UCSD-AML1 (cell line): ENCODE data around the gene LAMA1.

Source experiments
- DNase-seq: peaks from one replicate; lab custom pipeline; 2025; ENCODE audit not compliant: unreplicated experiment; lab: John Stamatoyannopoulos, UW

Gene LAMA1

DNA sequence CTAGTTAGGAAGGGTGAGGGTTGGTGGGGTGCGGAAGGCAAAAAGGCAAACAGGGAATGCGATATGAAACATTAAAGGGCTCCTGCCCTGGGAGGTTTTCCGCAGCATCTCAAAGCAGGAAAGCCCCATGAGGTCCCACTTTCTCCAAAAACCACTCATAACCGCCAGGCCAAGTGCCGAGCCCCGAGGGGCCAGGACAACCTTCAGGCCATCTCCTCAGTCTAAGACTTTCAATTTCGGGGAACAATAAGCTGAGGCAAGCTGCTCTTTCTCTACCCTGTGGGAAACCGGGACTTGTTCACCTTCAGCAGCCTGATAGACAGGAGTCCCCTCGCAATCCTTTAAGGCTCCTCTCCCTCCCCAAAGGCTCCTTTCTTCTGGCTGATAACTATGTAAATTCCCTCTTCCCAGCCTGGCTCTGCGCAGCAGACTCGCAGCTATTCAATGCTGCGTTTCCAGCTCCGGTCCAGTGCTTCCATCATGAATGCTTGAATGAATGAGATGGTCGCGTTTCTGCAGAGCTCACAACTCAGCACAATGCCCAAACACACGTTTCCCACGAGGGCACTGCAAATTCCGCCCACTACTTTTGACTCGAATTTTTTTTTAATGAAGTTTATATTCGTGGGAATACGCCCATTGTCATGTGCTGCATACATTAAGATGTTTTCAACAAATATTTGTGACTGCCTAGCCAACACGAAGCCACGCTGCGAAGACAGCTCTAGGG, 1.4 kb downstream of the LAMA1 start:
- no peak for DNase-seq

DNA sequence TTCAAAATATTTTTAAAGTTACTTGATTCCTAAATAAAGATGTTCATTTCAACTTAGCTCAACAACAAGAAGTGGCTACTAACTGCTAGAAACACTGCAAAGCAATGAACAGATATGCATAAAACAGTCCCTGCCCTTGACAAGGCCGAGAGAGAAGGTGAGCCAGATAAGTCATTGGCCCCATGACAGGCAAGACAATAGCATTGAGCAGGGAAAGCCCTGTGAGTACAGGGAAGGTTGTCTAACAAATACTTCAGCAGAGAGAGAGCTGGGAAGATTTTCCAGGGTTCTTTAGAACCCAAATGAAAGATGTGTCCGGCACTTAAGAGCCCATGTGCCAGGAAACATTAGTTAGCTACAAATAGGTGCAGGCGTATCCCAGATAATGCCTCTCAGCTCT, 4.7 kb downstream of the LAMA1 start:
- no peak for DNase-seq

DNA sequence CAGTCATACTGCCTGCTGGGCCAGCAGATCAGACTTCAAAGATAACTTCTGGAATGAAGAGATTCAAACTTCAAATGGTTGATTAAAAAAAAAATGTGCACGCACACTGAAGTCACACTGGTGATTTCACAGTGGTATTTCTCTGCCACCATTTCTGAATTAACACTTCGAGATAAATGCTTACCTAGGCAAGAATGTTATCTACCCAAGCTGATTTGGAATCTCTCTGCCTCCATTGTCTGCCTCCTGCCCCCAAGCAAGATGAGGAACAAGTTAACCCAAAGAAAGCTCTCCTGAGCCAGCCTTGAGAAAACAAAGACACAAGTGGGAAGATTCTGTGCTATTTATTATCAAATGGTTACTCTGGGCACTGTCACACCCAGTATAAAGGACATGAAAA, 6.5 kb downstream of the LAMA1 start:
- DNase-seq: no peak

DNA sequence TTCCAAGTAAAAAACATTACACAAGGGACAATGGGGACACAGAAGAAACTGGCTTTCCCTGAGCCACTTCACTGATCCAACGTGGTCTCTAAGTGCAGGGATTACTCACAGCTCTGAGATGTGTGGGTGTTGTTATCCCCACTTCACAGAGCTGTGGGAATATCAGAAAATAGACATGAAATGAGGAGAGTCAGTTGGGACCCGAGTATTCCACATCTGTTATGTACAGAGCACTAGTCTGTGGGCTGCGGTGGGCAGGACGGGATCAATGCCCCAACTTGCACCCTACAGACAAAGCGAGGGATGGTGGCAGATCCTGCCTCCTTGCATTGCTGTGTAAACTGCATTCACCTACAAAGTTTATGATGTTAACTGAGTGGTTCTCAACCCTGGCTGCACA, 11.7 kb downstream of the LAMA1 start:
- no peak for DNase-seq

DNA sequence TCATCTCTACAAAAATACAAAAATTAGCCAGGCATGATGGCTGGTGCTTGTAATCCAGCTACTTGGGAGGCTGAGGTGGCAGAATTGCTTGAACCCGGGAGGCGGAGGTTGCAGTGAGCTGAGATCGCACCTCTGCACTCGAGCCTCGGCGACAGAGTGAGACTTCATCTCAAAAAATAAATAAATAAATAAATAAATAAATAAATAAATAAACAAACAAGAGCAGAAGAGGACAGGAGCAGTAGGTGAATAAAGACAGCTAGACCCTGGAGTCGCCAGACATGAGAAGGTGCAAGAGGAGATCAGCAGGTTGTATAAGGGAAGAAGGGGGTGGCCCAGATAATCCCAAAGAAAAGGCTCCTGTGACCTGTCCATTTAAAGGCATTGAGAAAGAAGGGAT, 12.3 kb downstream of the LAMA1 start:
- no peak for DNase-seq

DNA sequence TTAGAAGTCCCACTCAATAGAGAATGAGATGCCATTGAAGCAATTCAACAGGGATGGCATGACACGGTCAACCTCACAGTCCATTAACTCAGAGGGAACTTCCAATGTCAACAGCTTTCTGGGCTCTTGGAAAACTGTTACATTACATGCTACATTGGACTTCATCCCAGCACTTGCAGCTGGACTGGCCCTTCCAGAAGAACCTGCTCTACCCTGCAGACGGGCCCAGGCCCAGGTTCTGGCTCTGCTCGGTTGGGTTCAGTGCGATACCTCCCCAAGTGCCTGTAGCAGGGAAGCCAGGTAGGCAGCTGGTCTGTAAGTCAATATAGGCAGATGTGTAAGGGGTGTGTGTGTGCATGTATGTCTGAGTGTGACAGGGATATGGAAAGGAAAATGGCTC, 12.9 kb downstream of the LAMA1 start:
- DNase-seq: no peak

DNA sequence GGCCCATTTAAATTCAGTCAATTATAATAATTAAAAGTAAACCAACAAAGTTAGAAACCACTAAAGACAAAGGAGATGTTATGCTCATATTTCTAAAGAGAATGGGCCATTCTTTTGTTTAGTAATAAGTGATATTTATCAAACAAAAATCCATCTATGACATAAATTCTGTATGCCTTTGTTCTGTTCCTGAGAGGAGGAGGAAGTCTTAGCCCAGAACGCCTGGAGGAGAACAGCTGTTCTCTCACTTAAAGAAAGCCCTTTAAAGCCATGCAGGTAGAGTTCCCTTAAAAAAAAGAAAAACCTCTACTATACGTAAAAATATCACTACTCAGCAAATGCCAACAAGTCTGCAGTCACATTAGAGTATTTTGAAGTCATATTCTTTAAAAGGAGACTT, 15.5 kb downstream of the LAMA1 start:
- DNase-seq: no peak

DNA sequence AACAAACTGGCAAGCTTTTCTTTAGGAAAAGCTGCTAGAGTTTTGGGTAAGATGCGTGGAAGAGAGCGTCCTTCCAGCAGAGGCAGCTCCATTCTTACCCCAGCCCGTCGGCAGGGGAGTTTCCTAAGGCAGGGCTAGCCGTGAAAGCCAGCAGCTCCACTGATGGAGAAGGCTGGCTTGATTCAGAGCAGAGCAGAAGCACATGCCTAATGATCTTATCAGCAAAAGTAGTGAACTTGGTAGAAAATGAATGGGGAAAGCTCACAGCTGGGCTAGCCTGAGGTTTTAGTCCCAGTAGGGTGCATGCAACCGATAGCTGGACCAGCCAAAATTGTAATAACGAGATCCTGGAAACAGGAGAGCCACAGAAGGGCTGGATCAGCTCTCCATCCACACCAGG, 20.8 kb downstream of the LAMA1 start:
- DNase-seq: no peak

DNA sequence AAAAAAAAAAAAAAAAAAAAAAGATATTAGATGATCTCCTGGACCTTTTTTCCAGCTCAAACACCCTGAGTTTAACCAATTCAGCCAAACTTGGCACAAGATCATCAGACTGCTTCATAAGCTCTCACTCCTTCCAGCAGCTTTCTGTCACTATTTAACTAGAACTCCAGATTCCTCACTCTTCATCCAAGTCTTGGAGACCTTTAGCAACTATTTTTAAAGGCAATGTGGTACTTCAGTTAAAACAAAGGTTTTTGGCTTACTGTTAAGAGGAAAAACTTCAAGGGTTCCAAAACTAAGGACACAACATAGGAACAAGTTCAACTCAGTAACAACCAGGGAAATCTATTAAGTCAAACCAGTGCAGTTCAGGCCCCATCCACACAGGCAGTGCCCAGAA, 23.2 kb downstream of the LAMA1 start:
- DNase-seq: no peak

DNA sequence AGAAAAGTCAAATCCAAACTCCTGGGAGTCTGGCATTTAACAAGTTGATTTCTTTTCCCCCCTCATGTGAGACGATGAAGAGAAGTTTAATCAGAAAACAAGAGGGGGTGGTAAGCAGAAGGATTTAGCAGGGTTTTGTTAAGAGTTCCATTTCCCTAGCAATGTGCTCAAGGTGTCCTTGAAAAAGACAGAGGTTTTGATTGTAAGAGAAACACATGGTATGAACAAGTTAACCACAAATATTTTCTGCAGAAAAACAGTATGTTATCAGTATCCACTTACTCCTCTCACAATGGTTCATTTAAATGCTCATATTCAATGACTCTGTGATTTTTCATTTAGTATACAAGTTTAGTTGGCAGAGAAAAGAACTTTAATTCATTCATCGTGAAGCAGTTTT, 26.8 kb downstream of the LAMA1 start:
- no peak for DNase-seq

DNA sequence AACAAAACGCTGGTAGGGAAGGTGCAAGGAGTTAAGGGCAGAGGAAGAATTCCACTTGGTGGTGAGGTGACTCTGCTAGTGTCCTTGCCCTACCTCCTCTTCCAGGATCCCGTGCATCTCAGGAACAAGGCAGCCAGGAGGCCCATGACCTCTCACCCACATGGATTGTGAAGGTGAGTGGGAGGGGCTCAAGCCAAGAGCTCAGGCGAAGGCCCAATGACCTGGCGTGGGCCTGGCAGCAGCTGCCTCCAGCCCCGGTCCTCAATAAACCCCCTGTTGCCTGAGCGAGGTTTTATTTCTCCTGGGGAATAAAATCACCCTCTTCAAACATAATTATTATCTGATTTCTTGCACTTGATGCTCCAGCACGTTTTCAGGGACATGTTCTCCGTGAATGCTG, 28.2 kb downstream of the LAMA1 start:
- no peak for DNase-seq

DNA sequence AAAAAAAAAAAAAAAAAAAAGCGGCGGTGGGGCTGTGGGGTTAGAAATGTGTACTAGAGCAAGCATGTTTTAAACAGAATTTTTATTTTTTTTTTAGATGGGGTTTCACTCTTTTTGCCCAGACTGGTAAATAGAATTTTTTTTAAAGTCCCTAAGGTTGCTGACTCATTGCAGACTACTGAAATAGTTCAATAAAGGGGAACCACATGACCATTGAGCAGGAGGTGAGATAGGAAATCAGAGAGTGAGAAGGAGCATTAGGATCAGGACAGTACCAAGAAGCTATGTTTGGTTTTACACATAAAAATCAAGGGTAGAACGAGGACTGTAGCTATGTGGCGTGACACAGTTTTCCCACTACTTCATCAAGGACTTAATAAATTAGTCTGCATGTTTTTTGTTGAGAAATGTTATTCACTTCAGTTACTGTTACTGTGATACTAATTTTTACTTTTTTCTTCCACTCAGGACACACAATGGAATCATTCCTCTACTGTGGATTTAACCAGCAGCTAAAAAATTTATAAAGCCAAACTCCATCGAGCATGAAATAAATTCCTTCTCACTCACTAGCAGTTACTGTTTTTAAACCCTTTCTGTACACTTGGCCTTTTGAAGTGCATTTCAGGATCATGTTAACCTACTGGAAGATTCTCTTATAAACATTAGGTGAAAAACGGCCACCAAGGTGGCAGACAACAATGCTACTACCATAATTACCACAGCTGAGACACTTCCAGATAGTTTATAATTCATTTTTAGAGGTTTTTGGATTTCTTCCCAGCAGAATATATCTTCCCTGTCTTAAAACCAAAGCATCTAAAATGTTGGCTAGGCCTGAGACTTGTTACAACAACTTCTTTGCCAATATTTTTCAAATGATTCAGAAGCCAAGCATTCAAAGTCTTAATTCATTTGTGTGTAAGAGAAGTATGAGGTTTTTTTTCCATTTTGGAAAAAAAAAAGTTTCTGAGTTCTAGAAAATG, 33.2 kb downstream of the LAMA1 start:
- no peak for DNase-seq

DNA sequence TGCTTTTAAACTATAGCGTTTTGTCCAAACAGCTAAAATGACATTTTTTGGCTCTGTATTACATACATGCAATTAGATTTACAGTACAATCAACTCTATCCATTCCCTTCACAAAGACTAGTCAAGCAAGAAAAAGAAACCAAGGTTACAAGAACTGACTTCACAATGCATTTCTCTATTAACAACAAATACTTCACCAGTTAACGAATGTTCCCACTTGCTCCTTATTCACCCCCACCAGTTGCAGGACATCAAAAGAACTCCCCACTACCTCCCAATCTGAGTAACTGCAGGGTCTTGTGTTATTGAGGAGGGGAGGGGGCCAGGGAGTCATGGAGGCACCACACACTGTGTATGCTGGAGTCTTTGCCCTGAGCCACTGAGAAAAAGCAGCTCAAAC, 34.9 kb downstream of the LAMA1 start:
- no peak for DNase-seq

DNA sequence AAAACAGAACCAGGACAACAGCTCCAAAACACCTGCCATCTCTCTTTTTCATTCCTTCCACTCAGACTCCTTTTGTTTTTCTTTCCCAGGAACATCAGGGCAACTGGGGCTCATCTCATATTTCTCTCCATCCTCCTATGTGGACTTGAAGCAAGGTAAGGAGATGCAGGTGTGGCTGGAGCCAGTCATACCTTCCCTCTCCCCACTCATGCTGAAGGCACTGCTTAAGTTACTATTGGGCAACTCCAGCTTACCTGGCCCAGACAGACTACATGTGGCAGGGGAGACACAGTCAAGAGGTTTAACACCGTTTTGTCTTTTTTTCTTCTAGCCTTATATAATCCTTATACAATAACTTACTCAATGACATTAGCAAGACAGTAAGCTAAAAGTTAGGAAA, 38.4 kb downstream of the LAMA1 start:
- DNase-seq: no peak

DNA sequence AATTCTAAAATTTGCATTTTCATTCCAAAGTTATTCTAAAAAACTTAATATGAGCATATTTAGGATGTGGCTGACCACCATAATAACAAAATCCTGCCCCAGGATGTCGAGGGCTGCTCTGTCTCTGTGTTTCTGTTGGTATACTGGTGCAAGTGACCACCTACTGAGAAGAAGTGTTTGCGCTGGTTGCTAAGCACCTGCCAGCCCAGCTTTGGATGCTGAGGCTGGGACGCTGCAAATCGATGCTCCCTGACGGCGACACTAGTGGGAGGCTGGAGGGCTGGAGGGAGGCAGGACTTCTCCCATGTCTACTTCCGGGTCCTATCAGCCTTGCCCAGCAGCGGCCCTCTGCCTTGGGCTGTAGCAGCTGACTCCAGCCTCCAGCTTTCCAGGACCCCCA, 45.0 kb downstream of the LAMA1 start:
- no peak for DNase-seq

DNA sequence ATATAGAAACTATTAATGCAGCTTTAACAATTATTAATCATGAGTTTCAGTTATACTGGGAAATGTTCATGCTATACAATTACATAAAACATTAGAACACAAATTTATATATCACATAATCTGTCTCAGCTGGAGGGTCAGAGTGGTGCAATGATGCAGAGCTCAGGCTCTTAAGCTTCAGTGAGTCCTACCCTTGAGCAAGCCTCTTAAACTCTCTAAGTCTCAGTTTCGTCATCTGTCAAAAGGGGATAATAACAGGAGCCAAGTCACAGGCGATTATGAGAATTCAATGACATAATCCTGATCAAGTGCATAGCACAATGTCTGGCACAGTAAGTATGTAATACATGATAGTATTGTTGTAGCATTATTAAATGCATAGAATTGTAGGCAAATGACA, 46.0 kb downstream of the LAMA1 start:
- DNase-seq: no peak

DNA sequence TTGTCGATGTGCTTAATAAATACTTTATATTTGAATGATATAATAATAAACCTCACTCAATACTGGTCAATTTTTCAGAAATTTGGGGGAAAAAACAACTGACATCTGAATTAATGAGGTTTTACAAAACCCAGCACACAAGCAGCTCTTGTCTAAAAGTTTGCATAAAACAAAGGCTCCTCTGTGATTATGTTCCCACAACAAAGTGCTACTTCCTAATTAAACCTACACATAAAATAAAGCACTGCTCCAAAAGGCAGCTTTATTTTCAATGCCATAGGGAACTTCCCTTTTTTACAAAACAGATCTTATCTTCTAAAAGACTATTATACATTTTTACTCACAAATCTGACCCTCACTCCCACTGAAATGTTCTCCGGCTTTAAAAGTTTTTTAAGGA, 47.1 kb downstream of the LAMA1 start:
- no peak for DNase-seq

DNA sequence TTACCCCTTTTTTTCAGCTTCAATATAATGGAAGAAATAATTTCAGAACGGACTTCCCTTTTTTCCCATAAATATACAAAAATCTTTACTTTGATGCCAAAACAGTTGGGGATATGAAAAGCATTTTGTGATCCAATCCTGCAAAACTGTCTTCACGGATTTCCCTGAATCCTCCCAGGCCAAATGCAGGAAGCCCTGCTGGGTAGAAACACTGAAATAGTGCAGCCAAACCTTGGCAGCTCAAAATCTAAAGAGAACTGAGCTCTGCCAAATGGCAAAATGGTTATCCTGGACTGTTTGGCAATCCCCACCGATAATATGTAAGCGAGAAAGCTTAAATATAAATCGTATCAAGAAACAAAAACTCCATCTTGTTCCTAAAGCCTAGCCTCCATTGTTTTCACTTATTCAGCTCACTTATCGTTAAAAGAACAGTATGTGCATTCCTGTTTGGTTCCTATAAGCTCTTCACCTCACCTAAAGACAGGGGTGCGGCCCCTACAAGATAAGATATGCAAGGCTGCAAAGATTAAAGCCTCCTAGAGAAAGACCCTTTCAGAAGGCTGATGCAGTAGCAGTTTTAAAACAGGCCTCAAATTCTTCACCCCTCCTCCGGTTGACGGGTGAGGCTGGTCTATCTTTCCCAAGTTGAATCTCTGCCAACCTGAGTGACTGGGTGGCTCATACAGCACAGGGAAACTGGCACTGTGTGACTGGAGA, 48.6 kb downstream of the LAMA1 start:
- DNase-seq: no peak

DNA sequence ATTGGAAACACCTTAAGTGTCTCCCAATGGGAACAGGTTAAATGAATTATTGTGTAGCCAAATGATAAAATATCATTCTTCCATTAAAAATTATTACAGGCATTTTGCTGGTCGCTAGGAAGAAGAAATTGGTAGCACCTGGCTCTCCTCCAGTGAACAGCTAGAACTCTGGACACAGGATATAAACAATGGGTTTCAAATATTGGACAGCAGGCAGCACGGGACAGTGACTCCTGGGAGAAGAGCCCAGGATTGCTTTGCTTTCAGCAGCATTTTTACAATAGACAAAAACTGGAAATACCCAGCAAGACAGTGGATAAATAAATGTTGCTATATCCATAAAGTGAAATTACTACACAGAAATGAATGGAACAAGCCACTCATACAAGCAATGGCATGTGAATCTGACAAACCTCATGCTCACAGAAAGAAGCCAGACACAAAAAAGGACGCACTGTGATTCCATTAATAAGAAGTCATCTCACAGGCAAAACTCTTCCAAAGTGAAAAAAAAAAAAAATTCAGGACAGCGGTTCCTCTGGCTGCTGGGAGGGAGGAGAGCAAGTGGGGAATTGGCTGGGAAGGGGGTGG, 50.5 kb downstream of the LAMA1 start:
- DNase-seq: no peak

DNA sequence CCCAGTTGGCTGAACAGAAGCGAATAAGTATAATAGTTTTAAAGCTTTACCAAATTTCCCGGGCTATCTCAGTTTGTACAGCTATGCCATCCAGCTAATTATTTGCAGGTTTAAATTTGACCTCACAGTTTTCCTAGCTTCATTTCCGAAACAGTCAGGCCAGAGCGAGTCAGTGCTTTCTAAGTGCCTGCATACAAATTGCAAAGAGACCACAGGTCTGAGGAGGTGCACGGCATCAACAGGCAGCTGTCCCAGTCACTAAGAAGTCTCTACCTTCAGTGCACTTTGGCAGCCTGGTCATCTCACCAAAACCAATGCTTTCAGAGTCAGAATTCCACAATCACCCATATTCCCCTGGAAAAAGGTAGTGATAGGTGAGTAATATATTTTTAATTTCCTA, 51.9 kb downstream of the LAMA1 start:
- DNase-seq: no peak

DNA sequence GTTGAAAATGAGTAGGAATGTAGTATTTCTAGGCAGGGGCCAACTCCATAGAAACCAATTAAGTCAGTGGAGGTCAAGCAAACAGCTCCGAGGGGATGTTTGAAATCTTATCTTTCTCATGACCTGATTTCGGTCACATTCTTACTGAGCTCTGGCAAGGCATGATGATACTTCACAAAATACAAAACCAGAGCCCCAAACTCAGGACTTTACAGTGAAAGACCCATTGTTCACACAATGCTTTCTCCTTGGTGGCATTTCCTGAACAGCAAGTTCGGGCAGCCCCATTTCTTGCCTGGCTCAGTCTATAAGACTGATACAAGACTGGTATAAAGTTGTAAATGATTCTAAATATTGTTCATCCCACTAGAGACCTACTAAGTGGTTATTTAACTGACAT, 53.3 kb downstream of the LAMA1 start:
- DNase-seq: no peak
